ENCODE results near the gene EPB41L1.

EPB41L1 gene

DNA sequence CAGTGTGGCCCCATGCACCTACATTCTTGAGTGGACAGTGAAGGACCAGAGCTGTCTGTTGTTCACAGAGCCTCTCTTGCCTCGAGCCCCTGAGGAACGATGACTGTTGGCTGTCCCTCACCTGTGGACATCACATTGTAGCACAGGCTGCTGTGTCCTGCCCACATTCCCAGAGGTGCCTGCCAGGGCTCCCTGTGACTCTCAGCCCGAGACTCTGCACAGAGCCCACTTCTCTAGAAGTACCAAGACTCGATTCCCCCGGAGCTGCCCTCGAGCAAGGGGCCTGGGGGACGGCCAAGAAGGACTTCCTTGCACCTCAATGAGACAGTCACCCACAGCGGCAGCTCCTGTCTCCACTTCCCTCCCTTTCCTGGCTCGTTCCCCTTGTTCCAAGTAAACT, 123.0 kb downstream of the EPB41L1 start:
- no peak overlapping the region for H3K4me3 ChIP-seq
- TF ChIP-seq, protein P1, sequence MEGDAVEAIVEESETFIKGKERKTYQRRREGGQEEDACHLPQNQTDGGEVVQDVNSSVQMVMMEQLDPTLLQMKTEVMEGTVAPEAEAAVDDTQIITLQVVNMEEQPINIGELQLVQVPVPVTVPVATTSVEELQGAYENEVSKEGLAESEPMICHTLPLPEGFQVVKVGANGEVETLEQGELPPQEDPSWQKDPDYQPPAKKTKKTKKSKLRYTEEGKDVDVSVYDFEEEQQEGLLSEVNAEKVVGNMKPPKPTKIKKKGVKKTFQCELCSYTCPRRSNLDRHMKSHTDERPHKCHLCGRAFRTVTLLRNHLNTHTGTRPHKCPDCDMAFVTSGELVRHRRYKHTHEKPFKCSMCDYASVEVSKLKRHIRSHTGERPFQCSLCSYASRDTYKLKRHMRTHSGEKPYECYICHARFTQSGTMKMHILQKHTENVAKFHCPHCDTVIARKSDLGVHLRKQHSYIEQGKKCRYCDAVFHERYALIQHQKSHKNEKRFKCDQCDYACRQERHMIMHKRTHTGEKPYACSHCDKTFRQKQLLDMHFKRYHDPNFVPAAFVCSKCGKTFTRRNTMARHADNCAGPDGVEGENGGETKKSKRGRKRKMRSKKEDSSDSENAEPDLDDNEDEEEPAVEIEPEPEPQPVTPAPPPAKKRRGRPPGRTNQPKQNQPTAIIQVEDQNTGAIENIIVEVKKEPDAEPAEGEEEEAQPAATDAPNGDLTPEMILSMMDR (IDR thresholded peaks at IDR 0.05) = no peak
- no peaks in the 10 kb centered on the region for H3K4me1 ChIP-seq
- intact Hi-C loops (cut with DNase I; ENCODE audit: low total_unique reads) = no loop called here
- H3K27me3 ChIP-seq = peaks cover 0 to 57% of the 10 kb centered on the region in 2 donors
- no peaks in the 10 kb centered on the region for H3K36me3 ChIP-seq
- H3K27ac ChIP-seq = no peak overlapping the region
- H3K9me3 ChIP-seq = no peaks in the 10 kb centered on the region
- DNase-seq = no peak

DNA sequence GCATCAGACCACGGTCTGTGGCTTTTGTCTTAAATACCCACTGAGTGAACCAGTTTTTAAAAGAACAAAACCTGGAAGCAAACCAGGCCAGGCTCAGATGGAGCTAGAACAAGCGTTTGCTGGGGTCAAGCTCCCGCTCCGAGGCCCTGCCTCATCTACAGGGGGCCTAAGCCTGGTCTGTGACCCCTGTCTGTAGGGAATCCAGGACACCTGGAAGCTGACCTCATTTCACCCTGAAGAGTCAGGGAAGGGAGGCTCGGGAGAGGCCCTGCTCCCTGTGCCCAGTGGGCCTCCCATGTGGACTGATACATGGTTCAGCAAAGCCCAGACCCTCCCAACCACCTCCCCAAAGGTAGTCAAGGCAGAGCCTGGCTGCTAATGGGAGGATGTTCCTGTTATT, 124.8 kb downstream of the EPB41L1 start:
- Histone ChIP-seq H3K36me3 (no peaks in the 10 kb centered on the region), H3K4me3 (no peak overlapping the region), H3K27ac (no peak overlapping the region), H3K9me3 (no peaks in the 10 kb centered on the region), H3K4me1 (no peaks in the 10 kb centered on the region), H3K27me3 (peaks cover 0 to 43% of the 10 kb centered on the region in 2 donors)
- intact Hi-C loops (cut with DNase I; ENCODE audit: low total_unique reads) = no loop called here
- TF ChIP-seq, protein P1 (IDR thresholded peaks at IDR 0.05) = no peak
- no peak for DNase-seq

GRCh38 chr20:36279776-36280175, 125.2 kb downstream of the EPB41L1 start:
- Histone ChIP-seq H3K9me3 (no peaks in the 10 kb centered on the region), H3K36me3 (no peaks in the 10 kb centered on the region), H3K4me1 (no peaks in the 10 kb centered on the region), H3K4me3 (no peak overlapping the region), H3K27me3 (peaks cover 0 to 39% of the 10 kb centered on the region in 2 donors), H3K27ac (no peak overlapping the region)
- no peak for DNase-seq
- TF ChIP-seq, protein P1 (IDR thresholded peaks at IDR 0.05) = no peak
- intact Hi-C loops (cut with DNase I; ENCODE audit: low total_unique reads) = no loop called here

DNA sequence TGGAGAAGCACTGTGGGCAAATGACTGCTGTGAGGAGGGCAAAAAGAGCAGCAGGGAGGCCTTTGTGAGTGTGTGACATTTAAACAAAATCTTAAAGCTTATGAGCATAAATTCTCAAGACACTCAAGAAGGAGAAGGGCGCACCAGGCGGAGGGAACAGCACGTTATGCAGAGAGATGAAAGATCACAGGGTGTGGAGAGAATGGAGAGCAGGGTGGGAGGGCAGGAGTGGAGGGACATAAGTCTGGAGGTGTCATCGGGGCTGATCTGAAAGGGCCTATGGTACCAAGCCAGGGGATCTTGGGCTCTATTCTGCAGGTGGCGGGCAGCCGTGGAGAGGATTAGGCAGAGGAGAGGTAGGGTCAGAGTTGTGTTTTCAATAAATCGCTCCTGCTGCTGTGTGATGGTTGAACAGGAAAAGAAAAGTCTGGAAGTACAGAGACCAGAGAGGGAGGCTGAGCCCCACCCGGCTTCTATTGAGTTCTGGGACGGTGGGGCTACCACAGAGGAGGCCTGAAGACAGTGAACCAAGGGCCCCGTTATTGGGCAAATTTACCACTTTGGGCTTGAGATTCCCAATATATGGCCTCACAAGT, 127.3 kb downstream of the EPB41L1 start:
- Histone ChIP-seq H3K9me3 (no peaks in the 10 kb centered on the region), H3K4me1 (no peaks in the 10 kb centered on the region), H3K27me3 (peaks cover 0 to 32% of the 10 kb centered on the region in 2 donors), H3K27ac (no peak overlapping the region), H3K4me3 (no peak overlapping the region), H3K36me3 (no peaks in the 10 kb centered on the region)
- DNase-seq = no peak
- TF ChIP-seq, protein P1 (IDR thresholded peaks at IDR 0.05) = no peak
- intact Hi-C loops (cut with DNase I; ENCODE audit: low total_unique reads) = no loop called here
